GM12875 (cell line): Measurements from ENCODE around the gene VAMP4.
"Not testable (repeated sequence)": the region's sequence is repeated elsewhere in the genome, so short reads cannot be mapped to it uniquely, and the experiment has no call there.

Experiments
- H3K4me3 ChIP-seq: one replicate; pipeline ENCODE4 v1.5.1; 2011; ENCODE audit warnings: low read depth, low read length, control low read depth
- CTCF ChIP-seq: IDR thresholded peaks from 2 replicates; pipeline ENCODE4 v1.5.1; 2011; ENCODE audit warnings: low read depth, mild to moderate bottlenecking, control low read depth, inconsistent platforms, low read length, moderate library complexity, borderline replicate concordance; ENCODE audit not compliant: insufficient read depth

The VAMP4 gene

GRCh38 chr1:171707583-171707982 is 34.3 kb downstream of the VAMP4 start:
- no peak overlapping the region for H3K4me3 ChIP-seq
- no peak for TF ChIP-seq CTCF

GRCh38 chr1:171702598-171702997 is 39.3 kb downstream of the VAMP4 start:
- no peak overlapping the region for H3K4me3 ChIP-seq
- no peak for TF ChIP-seq CTCF

- no peak for TF ChIP-seq CTCF
- no peak overlapping the region for H3K4me3 ChIP-seq
Observed at GRCh38 chr1:171699531-171699930, 42.3 kb downstream of the VAMP4 start.

GRCh38 chr1:171695772-171696171 is 46.1 kb downstream of the VAMP4 start:
- not testable (repeated sequence) for H3K4me3 ChIP-seq

GRCh38 chr1:171693541-171693940 is 48.3 kb downstream of the VAMP4 start:
- H3K4me3 ChIP-seq: not testable (repeated sequence)

- no peak overlapping the region for H3K4me3 ChIP-seq
- no peak for TF ChIP-seq CTCF
Observed at GRCh38 chr1:171683870-171684269, 58.0 kb downstream of the VAMP4 start.

GRCh38 chr1:171680339-171680738 is 61.5 kb downstream of the VAMP4 start:
- no peak overlapping the region for H3K4me3 ChIP-seq
- TF ChIP-seq CTCF: no peak

GRCh38 chr1:171676823-171677222 is 65.0 kb downstream of the VAMP4 start:
- no peak for TF ChIP-seq CTCF
- no peak overlapping the region for H3K4me3 ChIP-seq
